A673 (cell line): ENCODE measurements around the gene RERE. TPM values are rescaled to one million over a fixed set of nuclear protein-coding genes. Genes with fewer than 3 reads are reported as not detected.

ENCODE experiments used
- BruUV-seq: library from RNA; stranded (reverse); fragments of 400-500 nt; replicated peaks from 2 replicates; lab custom pipeline; 2021; lab: Mats Ljungman, UMichigan
- CTCF ChIA-PET: fragments of 300-600 bp; sonication (Branson Sonifier 250); formaldehyde crosslinking; loops from one replicate; lab custom pipeline; 2022; ENCODE audit warnings: antibody characterized with exemption; lab: Charles Lee
- POLR2A ChIA-PET: fragments of 300-600 bp; sonication (Branson Sonifier 250); formaldehyde crosslinking; loops from one replicate; lab custom pipeline; 2022; ENCODE audit warnings: antibody characterized with exemption; ENCODE audit not compliant: low non-redundant PET; lab: Charles Lee
- DNase-seq: peaks from one replicate; pipeline ENCODE4 v3.0.0-alpha.2; 2015; ENCODE audit warnings: low spot score
- H3K27ac ChIP-seq: fragments of 200-600 bp; sonication (generic); 2 replicates; pipeline ENCODE4 v1.5.1; 2016; ENCODE audit warnings: mixed run types, low read depth, mild to moderate bottlenecking, mixed read lengths, antibody characterized with exemption, low read length; ENCODE audit not compliant: poor library complexity, severe bottlenecking
- H3K27me3 ChIP-seq: fragments of 200-600 bp; sonication (generic); replicated peaks from 2 replicates; pipeline ENCODE4 v1.6.1; 2017; ENCODE audit warnings: mixed run types, low read depth, mild to moderate bottlenecking, mixed read lengths, antibody characterized with exemption, low read length; ENCODE audit not compliant: insufficient read depth, poor library complexity
- H3K36me3 ChIP-seq: fragments of 200-600 bp; sonication (generic); 2 replicates; pipeline ENCODE4 v1.6.1; 2016; ENCODE audit warnings: mixed run types, mild to moderate bottlenecking, mixed read lengths, antibody characterized with exemption, low read length; ENCODE audit not compliant: insufficient read depth, poor library complexity, severe bottlenecking
- H3K4me1 ChIP-seq: fragments of 200-600 bp; sonication (generic); 2 replicates; pipeline ENCODE4 v1.6.1; 2017; ENCODE audit warnings: mixed run types, mild to moderate bottlenecking, mixed read lengths, antibody characterized with exemption, low read length; ENCODE audit not compliant: insufficient read depth, poor library complexity, severe bottlenecking
- H3K4me3 ChIP-seq: fragments of 200-600 bp; sonication (generic); 2 replicates; pipeline ENCODE4 v1.5.1; 2016; ENCODE audit warnings: low read depth, mixed run types, mild to moderate bottlenecking, mixed read lengths, low read length; ENCODE audit not compliant: poor library complexity, severe bottlenecking
- H3K9me3 ChIP-seq: fragments of 200-600 bp; sonication (generic); 2 replicates; pipeline ENCODE4 v1.6.1; 2016; ENCODE audit warnings: mixed run types, low read depth, mild to moderate bottlenecking, mixed read lengths, antibody characterized with exemption, low read length; ENCODE audit not compliant: poor library complexity, severe bottlenecking
- EZH2 ChIP-seq: fragments of 200-600 bp; sonication (generic); IDR thresholded peaks from 2 replicates; pipeline ENCODE4 v1.6.1; 2017; ENCODE audit warnings: borderline replicate concordance, low read depth, mild to moderate bottlenecking, mixed read lengths, antibody characterized with exemption, low read length; ENCODE audit not compliant: poor library complexity, severe bottlenecking
- intact Hi-C: fragments of 100-400 bp; cut with micrococcal nuclease; formaldehyde crosslinking; loops from one replicate; pipeline ENCODE4 v1.10.0; 2022; ENCODE audit not compliant: unreplicated experiment
- total RNA-seq: library from RNA; stranded (reverse); gene quantifications from 2 replicates; pipeline ENCODE4 v1.2.3, GENCODE V29; 2021
- TF ChIP-seq, protein P1 (sequence below): fragments of 300-800, 200-600 bp; sonication (generic); conservative IDR thresholded peaks from 2 replicates; pipeline ENCODE4 v1.5.1; 2017; ENCODE audit warnings: low read depth, mild to moderate bottlenecking, antibody characterized with exemption, low read length, moderate library complexity, mixed read lengths

Gene RERE
- total RNA-seq, 1 experiment from 2014 or later: 188 TPM

DNA sequence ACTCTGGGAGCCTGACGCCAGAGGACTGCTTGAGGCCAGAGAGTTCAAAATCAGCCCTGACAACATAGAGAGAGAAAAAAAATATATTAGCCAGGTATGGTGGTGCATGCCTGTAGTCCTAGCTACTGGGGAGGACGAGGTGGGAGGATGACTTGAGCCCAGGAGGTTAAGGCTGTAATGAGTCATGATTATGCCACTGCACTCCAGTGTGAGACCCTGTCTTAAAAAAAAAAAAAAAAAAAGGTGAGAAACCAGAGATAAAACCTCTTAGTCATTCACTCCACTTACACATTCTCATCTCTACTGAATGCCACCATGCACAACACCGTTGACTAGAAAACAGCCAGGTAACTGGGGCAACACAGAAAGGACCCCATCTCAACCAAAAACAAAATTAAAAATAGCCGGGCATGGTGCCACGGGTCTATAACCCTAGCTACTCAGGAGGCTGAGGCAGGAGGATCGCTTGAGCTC lies 321.5 kb downstream of the RERE start:
- no peaks in the 10 kb centered on the region for H3K9me3 ChIP-seq
- no peaks in the 10 kb centered on the region for H3K27me3 ChIP-seq
- H3K36me3 ChIP-seq: peaks cover 43% of the 10 kb centered on the region
- no peak overlapping the region for H3K27ac ChIP-seq
- no peak for DNase-seq
- TF ChIP-seq, protein P1, sequence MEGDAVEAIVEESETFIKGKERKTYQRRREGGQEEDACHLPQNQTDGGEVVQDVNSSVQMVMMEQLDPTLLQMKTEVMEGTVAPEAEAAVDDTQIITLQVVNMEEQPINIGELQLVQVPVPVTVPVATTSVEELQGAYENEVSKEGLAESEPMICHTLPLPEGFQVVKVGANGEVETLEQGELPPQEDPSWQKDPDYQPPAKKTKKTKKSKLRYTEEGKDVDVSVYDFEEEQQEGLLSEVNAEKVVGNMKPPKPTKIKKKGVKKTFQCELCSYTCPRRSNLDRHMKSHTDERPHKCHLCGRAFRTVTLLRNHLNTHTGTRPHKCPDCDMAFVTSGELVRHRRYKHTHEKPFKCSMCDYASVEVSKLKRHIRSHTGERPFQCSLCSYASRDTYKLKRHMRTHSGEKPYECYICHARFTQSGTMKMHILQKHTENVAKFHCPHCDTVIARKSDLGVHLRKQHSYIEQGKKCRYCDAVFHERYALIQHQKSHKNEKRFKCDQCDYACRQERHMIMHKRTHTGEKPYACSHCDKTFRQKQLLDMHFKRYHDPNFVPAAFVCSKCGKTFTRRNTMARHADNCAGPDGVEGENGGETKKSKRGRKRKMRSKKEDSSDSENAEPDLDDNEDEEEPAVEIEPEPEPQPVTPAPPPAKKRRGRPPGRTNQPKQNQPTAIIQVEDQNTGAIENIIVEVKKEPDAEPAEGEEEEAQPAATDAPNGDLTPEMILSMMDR: no peak
- no peak for TF ChIP-seq EZH2
- CTCF ChIA-PET: no interaction called here
- peaks cover 15% of the 10 kb centered on the region for H3K4me1 ChIP-seq
- POLR2A ChIA-PET: no interaction called here
- H3K4me3 ChIP-seq: no peak overlapping the region
- BruUV-seq: no TSS peak
- intact Hi-C loops: no loop called here

DNA sequence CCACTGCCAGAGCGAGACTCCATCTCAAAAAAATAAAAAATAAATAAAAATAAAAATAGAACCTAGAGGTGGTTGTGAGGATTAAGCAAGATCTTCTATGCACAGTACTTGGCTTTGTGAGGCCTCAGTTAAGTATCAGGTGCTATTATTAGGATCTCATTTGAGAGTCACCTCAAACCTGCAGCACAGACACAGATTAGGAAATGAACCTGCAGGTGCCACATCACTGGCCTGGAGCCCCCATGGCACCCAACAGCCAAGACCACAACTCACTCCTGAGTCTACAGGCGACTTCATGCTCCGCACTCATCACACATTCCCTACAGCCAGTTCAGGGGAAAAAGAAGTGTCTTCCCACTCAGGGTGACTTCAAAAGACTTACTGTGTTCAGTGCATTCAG lies 322.8 kb downstream of the RERE start:
- no peak for TF ChIP-seq EZH2
- TF ChIP-seq, protein P1: no peak
- ChIA-PET CTCF (no interaction called here), POLR2A (no interaction called here)
- peaks cover 43% of the 10 kb centered on the region for H3K36me3 ChIP-seq
- H3K27me3 ChIP-seq: no peaks in the 10 kb centered on the region
- DNase-seq: no peak
- no TSS peak for BruUV-seq
- H3K4me3 ChIP-seq: no peak overlapping the region
- H3K27ac ChIP-seq: no peak overlapping the region
- H3K4me1 ChIP-seq: peaks cover 15% of the 10 kb centered on the region
- intact Hi-C loops: no loop called here
- no peaks in the 10 kb centered on the region for H3K9me3 ChIP-seq

DNA sequence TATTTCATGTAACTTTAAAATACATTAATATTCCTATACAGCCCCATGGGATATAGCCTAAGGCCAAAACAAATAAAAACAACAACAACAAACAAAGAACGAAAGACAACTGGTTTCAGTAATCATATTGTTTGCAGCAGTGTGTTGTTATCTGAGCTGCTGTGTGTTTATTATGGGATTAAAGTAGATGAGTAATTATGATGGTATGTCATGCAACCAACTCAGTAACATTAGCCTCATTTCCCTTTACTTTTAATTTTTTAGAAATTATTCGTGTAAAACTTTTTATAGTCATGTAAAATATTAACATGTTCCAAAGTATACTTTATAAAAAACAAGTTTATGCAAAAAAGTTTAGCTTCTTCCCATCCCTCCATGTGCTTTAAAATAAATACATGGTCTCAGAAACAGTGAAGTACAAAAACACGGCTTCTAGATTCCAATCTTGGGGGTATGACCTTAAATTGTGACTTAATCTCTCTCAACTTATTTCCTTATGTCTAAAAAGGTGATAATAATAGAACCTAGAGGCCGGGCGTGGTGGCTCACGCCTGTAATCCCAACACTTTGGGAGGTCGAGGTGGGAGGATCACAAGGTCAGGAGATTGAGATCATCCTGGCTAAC lies 323.4 kb downstream of the RERE start:
- Histone ChIP-seq H3K27ac (peak overlapping the region; percentile 25), H3K4me3 (no peak overlapping the region), H3K27me3 (no peaks in the 10 kb centered on the region), H3K4me1 (peaks cover 15% of the 10 kb centered on the region), H3K9me3 (no peaks in the 10 kb centered on the region), H3K36me3 (peaks cover 43% of the 10 kb centered on the region)
- intact Hi-C loops: no loop called here
- ChIA-PET CTCF (no interaction called here), POLR2A (no interaction called here)
- no peak for TF ChIP-seq EZH2
- TF ChIP-seq, protein P1: no peak
- no peak for DNase-seq
- BruUV-seq: no TSS peak
